WTC11 (cell line): ENCODE data around the gene AKT2.

Experiments
- RELA ChIP-seq: sonication (generic); formaldehyde crosslinking; IDR thresholded peaks from 2 replicates; pipeline ENCODE4 v1.8.1; 2022; ENCODE audit warnings: missing genetic modification reagents, mild to moderate bottlenecking, borderline replicate concordance
- SP1 ChIP-seq: sonication (generic); formaldehyde crosslinking; conservative IDR thresholded peaks from 2 replicates; pipeline ENCODE4 v1.8.1; 2022; ENCODE audit warnings: missing genetic modification reagents
- TP53 ChIP-seq: sonication (generic); formaldehyde crosslinking; IDR thresholded peaks from 2 replicates; pipeline ENCODE4 v1.8.1; 2023; ENCODE audit warnings: mild to moderate bottlenecking, missing genetic modification reagents
- ZNF121 ChIP-seq: sonication (generic); formaldehyde crosslinking; IDR thresholded peaks from 2 replicates; pipeline ENCODE4 v1.8.0; 2023; ENCODE audit warnings: missing genetic modification reagents
- ZNF138 ChIP-seq: sonication (generic); formaldehyde crosslinking; conservative IDR thresholded peaks from 2 replicates; pipeline ENCODE4 v1.8.1; 2022; ENCODE audit warnings: mild to moderate bottlenecking, moderate library complexity, missing genetic modification reagents
- TF ChIP-seq, protein P1 (sequence below): fragments of 200-600 bp; IDR thresholded peaks from 2 replicates; pipeline ENCODE4 v1.8.0; 2022; ENCODE audit warnings: antibody characterized with exemption
- TF ChIP-seq, protein P2 (sequence below): sonication (generic); formaldehyde crosslinking; IDR thresholded peaks from 2 replicates; pipeline ENCODE4 v1.8.1; 2022; ENCODE audit warnings: low read depth, mild to moderate bottlenecking, moderate library complexity, missing genetic modification reagents, borderline replicate concordance
- TF ChIP-seq, protein P3 (sequence below): sonication (generic); formaldehyde crosslinking; IDR thresholded peaks from 2 replicates; pipeline ENCODE4 v1.8.1; 2023; ENCODE audit warnings: mild to moderate bottlenecking, missing genetic modification reagents, moderate library complexity
- TF ChIP-seq, protein P4 (sequence below): sonication (generic); formaldehyde crosslinking; conservative IDR thresholded peaks from 2 replicates; pipeline ENCODE4 v1.8.1; 2023; ENCODE audit warnings: mild to moderate bottlenecking, low read depth, missing genetic modification reagents, moderate library complexity
- TF ChIP-seq, protein P5 (sequence below): sonication (generic); formaldehyde crosslinking; IDR thresholded peaks from 2 replicates; pipeline ENCODE4 v1.8.1; 2023; ENCODE audit warnings: mild to moderate bottlenecking, moderate library complexity, missing genetic modification reagents

DNA sequence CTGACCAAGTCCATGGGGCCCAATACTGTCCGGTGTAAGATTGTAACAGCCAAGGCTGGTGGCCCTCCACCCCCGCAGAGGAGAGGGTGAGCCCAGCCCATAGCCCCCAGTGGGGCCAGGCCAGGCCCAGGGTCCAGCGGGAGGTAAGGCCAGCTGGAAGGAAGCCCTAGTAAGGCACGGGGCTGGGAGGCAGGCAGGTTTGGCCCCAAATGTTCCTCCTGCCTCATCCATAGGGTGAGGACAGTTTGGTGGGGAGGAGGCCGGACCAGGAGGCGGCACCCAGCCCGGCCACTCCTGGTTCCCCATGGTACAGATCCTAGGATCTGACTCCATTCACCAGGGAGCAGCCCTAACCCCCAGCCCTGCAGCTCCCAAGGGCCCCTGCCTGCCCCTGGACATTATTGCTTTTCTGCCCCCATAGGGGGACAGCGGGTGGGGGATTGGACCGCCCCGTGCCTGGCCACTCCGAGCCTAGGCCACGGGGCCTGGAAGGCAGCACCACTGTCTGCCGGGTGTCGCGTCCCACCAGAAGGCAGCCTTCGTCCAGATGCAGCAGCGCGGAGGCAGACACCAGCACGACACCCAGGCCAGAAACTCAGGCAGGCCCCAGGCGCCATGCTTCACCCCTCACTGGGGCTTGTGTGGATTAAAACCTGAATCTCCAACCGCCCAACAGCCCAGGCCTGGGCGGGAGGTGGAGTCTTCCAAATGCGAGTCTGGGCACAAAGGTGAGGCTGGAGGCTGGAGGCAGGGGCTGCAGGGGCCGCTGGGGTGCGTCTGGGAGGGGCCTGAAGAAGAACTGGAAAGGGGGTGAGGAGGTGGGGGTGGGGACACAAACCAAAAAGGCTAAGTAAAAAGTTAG is 52.0 kb downstream of the AKT2 start:
- TF ChIP-seq, protein P1, sequence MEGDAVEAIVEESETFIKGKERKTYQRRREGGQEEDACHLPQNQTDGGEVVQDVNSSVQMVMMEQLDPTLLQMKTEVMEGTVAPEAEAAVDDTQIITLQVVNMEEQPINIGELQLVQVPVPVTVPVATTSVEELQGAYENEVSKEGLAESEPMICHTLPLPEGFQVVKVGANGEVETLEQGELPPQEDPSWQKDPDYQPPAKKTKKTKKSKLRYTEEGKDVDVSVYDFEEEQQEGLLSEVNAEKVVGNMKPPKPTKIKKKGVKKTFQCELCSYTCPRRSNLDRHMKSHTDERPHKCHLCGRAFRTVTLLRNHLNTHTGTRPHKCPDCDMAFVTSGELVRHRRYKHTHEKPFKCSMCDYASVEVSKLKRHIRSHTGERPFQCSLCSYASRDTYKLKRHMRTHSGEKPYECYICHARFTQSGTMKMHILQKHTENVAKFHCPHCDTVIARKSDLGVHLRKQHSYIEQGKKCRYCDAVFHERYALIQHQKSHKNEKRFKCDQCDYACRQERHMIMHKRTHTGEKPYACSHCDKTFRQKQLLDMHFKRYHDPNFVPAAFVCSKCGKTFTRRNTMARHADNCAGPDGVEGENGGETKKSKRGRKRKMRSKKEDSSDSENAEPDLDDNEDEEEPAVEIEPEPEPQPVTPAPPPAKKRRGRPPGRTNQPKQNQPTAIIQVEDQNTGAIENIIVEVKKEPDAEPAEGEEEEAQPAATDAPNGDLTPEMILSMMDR = no peak
- no peak for TF ChIP-seq SP1 (CRISPR knock-in tag)
- TF ChIP-seq TP53 (CRISPR knock-in tag) = no peak
- TF ChIP-seq ZNF121 (CRISPR knock-in tag) = no peak
- TF ChIP-seq, protein P2, sequence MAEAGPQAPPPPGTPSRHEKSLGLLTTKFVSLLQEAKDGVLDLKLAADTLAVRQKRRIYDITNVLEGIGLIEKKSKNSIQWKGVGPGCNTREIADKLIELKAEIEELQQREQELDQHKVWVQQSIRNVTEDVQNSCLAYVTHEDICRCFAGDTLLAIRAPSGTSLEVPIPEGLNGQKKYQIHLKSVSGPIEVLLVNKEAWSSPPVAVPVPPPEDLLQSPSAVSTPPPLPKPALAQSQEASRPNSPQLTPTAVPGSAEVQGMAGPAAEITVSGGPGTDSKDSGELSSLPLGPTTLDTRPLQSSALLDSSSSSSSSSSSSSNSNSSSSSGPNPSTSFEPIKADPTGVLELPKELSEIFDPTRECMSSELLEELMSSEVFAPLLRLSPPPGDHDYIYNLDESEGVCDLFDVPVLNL = no peak
- TF ChIP-seq, protein P3, sequence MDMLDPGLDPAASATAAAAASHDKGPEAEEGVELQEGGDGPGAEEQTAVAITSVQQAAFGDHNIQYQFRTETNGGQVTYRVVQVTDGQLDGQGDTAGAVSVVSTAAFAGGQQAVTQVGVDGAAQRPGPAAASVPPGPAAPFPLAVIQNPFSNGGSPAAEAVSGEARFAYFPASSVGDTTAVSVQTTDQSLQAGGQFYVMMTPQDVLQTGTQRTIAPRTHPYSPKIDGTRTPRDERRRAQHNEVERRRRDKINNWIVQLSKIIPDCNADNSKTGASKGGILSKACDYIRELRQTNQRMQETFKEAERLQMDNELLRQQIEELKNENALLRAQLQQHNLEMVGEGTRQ (CRISPR knock-in tag) = no peak
- TF ChIP-seq, protein P4, sequence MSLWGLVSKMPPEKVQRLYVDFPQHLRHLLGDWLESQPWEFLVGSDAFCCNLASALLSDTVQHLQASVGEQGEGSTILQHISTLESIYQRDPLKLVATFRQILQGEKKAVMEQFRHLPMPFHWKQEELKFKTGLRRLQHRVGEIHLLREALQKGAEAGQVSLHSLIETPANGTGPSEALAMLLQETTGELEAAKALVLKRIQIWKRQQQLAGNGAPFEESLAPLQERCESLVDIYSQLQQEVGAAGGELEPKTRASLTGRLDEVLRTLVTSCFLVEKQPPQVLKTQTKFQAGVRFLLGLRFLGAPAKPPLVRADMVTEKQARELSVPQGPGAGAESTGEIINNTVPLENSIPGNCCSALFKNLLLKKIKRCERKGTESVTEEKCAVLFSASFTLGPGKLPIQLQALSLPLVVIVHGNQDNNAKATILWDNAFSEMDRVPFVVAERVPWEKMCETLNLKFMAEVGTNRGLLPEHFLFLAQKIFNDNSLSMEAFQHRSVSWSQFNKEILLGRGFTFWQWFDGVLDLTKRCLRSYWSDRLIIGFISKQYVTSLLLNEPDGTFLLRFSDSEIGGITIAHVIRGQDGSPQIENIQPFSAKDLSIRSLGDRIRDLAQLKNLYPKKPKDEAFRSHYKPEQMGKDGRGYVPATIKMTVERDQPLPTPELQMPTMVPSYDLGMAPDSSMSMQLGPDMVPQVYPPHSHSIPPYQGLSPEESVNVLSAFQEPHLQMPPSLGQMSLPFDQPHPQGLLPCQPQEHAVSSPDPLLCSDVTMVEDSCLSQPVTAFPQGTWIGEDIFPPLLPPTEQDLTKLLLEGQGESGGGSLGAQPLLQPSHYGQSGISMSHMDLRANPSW (CRISPR knock-in tag) = no peak
- TF ChIP-seq, protein P5, sequence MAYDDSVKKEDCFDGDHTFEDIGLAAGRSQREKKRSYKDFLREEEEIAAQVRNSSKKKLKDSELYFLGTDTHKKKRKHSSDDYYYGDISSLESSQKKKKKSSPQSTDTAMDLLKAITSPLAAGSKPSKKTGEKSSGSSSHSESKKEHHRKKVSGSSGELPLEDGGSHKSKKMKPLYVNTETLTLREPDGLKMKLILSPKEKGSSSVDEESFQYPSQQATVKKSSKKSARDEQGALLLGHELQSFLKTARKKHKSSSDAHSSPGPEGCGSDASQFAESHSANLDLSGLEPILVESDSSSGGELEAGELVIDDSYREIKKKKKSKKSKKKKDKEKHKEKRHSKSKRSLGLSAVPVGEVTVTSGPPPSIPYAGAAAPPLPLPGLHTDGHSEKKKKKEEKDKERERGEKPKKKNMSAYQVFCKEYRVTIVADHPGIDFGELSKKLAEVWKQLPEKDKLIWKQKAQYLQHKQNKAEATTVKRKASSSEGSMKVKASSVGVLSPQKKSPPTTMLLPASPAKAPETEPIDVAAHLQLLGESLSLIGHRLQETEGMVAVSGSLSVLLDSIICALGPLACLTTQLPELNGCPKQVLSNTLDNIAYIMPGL (CRISPR knock-in tag) = no peak
- no peak for TF ChIP-seq ZNF138 (CRISPR knock-in tag)
- no peak for TF ChIP-seq RELA (CRISPR knock-in tag)
